CD4-positive, alpha-beta T cell treated with Interferon gamma for 1 hour (primary cell): ENCODE measurements around the gene LPP.

Experiments used
- DNase-seq: peaks from one replicate; pipeline ENCODE4 v3.0.0-alpha.2; 2020

Gene LPP

GRCh38 chr3:188786424-188786823 is 632.5 kb downstream of the LPP start:
- DNase-seq = no peak

- peak; percentile 43 for DNase-seq
Measured at GRCh38 chr3:188788621-188789081, 634.7 kb downstream of the LPP start.

- no peak for DNase-seq
Measured at GRCh38 chr3:188789251-188789650, 635.3 kb downstream of the LPP start.

GRCh38 chr3:188791311-188791710 is 637.4 kb downstream of the LPP start:
- no peak for DNase-seq

- DNase-seq = peak; percentile 2
Measured at GRCh38 chr3:188792793-188793192, 638.8 kb downstream of the LPP start.

GRCh38 chr3:188796122-188796631 is 642.2 kb downstream of the LPP start:
- DNase-seq = peak; percentile 38

GRCh38 chr3:188797045-188797444 is 643.1 kb downstream of the LPP start:
- DNase-seq = no peak

- no peak for DNase-seq
Measured at GRCh38 chr3:188798556-188799145, 644.7 kb downstream of the LPP start.

GRCh38 chr3:188801393-188801792 is 647.4 kb downstream of the LPP start:
- DNase-seq = no peak

- no peak for DNase-seq
Measured at GRCh38 chr3:188802645-188803044, 648.7 kb downstream of the LPP start.

- no peak for DNase-seq
Measured at GRCh38 chr3:188807006-188807405, 653.0 kb downstream of the LPP start.

- no peak for DNase-seq
Measured at GRCh38 chr3:188812198-188812597, 658.2 kb downstream of the LPP start.

- DNase-seq = no peak
Measured at GRCh38 chr3:188814581-188814980, 660.6 kb downstream of the LPP start.

GRCh38 chr3:188817103-188817934 is 663.4 kb downstream of the LPP start:
- DNase-seq = no peak

- DNase-seq = no peak
Measured at GRCh38 chr3:188817935-188818269, 663.9 kb downstream of the LPP start.

GRCh38 chr3:188818282-188818681 is 664.3 kb downstream of the LPP start:
- DNase-seq = no peak

GRCh38 chr3:188819939-188820338 is 666.0 kb downstream of the LPP start:
- no peak for DNase-seq

- peak; percentile 4 for DNase-seq
Measured at GRCh38 chr3:188822004-188822403, 668.0 kb downstream of the LPP start.

GRCh38 chr3:188822411-188822810 is 668.5 kb downstream of the LPP start:
- no peak for DNase-seq

- DNase-seq = no peak
Measured at GRCh38 chr3:188824566-188824965, 670.6 kb downstream of the LPP start.

GRCh38 chr3:188825901-188826300 is 671.9 kb downstream of the LPP start:
- no peak for DNase-seq

GRCh38 chr3:188826574-188826973 is 672.6 kb downstream of the LPP start:
- no peak for DNase-seq

- DNase-seq = no peak
Measured at GRCh38 chr3:188827103-188827502, 673.1 kb downstream of the LPP start.

- DNase-seq = no peak
Measured at GRCh38 chr3:188827576-188827975, 673.6 kb downstream of the LPP start.
